Measurements from ENCODE around the gene NEURL3.

DNA sequence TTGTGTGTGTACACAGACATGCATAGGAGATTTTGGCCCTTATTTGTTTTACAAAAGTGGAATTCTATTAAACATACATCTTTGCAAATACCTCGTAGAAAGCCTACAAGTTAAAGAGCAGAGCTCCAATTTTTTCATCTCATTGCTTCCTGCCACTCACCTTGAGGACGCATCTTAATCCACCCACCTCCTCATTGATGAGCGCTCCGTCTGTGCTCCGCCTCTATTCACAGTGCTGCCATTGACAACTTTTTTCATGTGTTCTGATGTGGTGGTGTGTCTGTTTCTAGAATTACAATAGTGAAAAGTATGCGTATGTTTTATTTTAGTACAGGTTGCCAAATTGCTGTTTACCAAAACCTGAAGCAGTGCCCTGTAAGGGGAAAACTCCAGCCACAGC is 36.3 kb downstream of the NEURL3 start:
- TF ChIP-seq, protein P1, sequence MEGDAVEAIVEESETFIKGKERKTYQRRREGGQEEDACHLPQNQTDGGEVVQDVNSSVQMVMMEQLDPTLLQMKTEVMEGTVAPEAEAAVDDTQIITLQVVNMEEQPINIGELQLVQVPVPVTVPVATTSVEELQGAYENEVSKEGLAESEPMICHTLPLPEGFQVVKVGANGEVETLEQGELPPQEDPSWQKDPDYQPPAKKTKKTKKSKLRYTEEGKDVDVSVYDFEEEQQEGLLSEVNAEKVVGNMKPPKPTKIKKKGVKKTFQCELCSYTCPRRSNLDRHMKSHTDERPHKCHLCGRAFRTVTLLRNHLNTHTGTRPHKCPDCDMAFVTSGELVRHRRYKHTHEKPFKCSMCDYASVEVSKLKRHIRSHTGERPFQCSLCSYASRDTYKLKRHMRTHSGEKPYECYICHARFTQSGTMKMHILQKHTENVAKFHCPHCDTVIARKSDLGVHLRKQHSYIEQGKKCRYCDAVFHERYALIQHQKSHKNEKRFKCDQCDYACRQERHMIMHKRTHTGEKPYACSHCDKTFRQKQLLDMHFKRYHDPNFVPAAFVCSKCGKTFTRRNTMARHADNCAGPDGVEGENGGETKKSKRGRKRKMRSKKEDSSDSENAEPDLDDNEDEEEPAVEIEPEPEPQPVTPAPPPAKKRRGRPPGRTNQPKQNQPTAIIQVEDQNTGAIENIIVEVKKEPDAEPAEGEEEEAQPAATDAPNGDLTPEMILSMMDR (IDR thresholded peaks at IDR 0.05), result no peak
- no peak for TF ChIP-seq POLR2A (IDR thresholded peaks at IDR 0.05)

All from sigmoid colon (tissue), 3 donors.